Transverse colon (tissue), 4 donors: ENCODE data around the gene ATL1.

Source experiments
- CTCF ChIP-seq, 5 experiments: fragments of 200-600 bp in 3 of 5; fragments of 450-650 bp in 2 of 5; sonication (generic) in 3 of 5; IDR thresholded peaks; 1 replicate in 2 of 5; 2 replicates in 3 of 5; pipeline ENCODE4 v1.5.1; 2016 to 2017; ENCODE audit warnings: antibody characterized with exemption in 5 of 5, inconsistent platforms in 3 of 5, mild to moderate bottlenecking in 2 of 5, moderate library complexity in 1 of 5
- EP300 ChIP-seq: sonication (generic); formaldehyde crosslinking; IDR thresholded peaks from one replicate; pipeline ENCODE4 v1.6.1; 2017; ENCODE audit warnings: antibody characterized with exemption, low read depth
- POLR2A ChIP-seq: fragments of 450-650 bp; IDR thresholded peaks from one replicate; pipeline ENCODE4 v1.6.1; 2016; ENCODE audit warnings: antibody characterized with exemption, mild to moderate bottlenecking, moderate library complexity
- POLR2AphosphoS5 ChIP-seq, 3 donors: sonication (generic); formaldehyde crosslinking; IDR thresholded peaks; one replicate each; pipeline ENCODE4 v1.6.1; 2016; ENCODE audit warnings: antibody characterized with exemption in 3 of 3

DNA sequence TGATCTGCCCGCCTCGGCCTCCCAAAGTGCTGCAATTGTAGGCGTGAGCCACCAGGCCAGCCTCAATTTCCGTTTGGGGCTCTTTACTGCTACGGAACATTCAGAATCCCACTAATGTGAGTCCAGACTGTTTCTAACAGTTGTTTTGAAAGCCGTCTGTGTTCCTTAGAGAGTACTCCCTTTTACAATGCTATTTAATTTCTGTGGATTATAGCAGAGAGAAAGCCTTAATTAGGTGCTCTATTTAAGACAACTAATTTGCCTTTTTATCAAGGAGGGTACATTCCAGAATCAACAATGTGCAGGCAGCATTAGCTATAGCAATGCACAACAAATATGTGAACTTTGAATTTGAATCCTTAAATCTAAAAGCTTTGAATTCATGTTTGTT is 110.9 kb downstream of the ATL1 start:
- TF ChIP-seq CTCF (IDR thresholded peaks at IDR 0.05) (no peak), EP300 (no peak), POLR2AphosphoS5 (IDR thresholded peaks at IDR 0.05) (no peak), POLR2A (no peak)
